Activated CD4-positive, CD25-positive, alpha-beta regulatory T cell treated with anti-CD3 and anti-CD28 coated beads, Interleukin-2, amount 50 U/mL, for 72 hours (primary cell): ENCODE measurements around the gene GPRASP1.
A peak's percentile ranks its signal among the peaks of the same experiment; 100 is the strongest.
"Not testable (repeated sequence)": the region's sequence is repeated elsewhere in the genome, so short reads cannot be mapped to it uniquely, and the experiment has no call there.

Experiments
- DNase-seq: peaks from one replicate; pipeline ENCODE4 v3.0.0; 2021

Gene GPRASP1, protein sequence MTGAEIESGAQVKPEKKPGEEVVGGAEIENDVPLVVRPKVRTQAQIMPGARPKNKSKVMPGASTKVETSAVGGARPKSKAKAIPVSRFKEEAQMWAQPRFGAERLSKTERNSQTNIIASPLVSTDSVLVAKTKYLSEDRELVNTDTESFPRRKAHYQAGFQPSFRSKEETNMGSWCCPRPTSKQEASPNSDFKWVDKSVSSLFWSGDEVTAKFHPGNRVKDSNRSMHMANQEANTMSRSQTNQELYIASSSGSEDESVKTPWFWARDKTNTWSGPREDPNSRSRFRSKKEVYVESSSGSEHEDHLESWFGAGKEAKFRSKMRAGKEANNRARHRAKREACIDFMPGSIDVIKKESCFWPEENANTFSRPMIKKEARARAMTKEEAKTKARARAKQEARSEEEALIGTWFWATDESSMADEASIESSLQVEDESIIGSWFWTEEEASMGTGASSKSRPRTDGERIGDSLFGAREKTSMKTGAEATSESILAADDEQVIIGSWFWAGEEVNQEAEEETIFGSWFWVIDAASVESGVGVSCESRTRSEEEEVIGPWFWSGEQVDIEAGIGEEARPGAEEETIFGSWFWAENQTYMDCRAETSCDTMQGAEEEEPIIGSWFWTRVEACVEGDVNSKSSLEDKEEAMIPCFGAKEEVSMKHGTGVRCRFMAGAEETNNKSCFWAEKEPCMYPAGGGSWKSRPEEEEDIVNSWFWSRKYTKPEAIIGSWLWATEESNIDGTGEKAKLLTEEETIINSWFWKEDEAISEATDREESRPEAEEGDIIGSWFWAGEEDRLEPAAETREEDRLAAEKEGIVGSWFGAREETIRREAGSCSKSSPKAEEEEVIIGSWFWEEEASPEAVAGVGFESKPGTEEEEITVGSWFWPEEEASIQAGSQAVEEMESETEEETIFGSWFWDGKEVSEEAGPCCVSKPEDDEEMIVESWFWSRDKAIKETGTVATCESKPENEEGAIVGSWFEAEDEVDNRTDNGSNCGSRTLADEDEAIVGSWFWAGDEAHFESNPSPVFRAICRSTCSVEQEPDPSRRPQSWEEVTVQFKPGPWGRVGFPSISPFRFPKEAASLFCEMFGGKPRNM (N-terminal part only)

DNA sequence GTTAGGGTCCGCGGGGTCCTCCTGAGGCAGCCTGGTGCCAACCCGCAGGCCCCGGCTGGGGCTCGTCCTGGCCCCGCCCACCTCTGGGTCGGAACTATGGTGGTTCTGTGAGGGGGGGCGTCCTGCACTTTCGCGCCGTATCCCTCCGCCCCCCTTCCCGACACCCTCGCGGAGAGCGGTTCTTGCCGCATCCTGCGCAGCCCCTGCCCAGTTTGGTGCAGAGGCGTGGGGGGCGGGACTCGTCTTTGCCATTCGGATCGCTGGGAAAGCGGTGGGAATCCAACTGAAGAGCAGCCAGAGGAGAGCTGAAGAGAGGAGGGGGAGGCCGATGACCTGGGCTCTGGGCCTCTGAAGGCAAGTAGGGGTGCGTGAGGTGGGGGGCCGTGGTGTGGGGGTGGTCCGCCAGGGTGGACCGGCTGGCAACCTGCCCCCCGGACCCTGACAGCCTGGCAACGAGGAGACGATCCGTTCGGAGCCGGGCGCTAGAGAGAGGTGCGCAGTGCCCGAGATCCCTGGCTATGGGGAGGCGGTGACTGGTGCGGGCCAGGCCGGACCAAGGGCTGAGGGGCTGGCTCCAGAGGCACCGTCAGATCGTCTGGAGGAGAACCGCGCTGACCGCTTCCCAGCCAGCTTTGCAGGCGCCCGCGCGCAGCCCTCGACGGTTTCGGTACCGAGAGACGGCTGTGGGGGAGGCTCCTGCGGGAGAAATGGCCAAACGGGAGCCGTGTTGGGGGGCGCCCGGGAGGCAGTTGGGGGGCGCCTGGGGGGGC is at the start of gene GPRASP1:
Gene GPRASP1 (plus strand): TSS at position 242 of the 770 bp plus-strand sequence. CDS start 2,431 bp downstream, outside the sequence.
- peak; percentile 46 for DNase-seq

DNA sequence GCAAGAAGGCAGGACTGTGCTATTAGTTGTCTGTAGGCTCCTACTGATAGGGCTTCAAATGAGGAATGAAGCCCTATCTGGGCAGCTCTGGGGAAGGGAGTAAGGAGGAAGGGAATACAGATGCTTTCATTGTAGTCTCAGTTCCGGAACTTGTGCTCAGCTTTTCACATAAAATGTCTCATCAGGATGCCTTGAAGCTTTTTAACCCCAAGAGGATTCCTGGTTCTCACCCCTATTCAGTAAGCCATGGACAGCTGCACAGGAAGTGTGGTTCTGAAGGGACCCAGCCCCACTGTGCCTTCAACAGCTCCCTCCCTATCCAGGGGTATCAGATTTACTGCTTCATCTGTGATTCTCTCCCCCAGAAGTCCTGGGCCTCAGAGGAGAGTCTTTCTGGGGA is 47.0 kb upstream of the GPRASP1 start:
- no peak for DNase-seq

DNA sequence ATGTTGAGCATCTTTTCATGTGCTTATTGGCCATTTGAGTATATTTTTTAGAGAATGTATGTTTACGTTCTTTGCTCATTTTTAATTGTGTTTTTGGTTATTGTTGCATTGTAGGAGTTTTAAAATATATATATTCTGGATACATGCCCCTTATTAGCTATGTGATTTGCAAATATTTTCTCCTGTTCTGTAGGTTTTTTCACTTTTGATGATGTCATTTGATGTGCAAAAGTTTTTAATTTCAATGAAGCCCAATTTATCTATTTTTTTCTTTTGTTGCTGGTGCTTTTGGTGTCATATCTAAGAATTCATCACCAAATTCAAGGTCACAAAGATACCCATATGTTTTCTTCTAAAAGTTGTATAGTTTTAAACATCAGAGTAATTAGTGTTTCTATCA is 45.2 kb upstream of the GPRASP1 start:
- DNase-seq: no peak

DNA sequence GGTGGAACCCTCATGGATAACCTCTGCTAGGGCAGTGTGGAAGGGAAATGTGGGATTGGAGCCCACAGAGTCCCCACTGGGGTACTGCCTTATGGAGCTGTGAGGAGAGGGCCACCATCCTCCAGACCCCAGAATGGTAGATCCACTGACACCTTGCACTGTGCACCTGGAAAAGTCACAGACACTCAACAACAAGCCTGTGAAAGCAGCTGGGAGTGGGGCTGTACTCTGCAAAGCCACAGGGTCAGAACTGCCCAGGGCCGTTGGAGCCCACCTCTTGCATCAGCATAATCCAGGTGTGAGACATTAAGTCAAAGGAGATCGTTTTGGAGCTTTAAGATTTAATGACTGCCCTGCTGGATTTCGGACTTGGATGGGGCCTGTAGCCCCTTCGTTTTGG is 40.4 kb upstream of the GPRASP1 start:
- DNase-seq: no peak

DNA sequence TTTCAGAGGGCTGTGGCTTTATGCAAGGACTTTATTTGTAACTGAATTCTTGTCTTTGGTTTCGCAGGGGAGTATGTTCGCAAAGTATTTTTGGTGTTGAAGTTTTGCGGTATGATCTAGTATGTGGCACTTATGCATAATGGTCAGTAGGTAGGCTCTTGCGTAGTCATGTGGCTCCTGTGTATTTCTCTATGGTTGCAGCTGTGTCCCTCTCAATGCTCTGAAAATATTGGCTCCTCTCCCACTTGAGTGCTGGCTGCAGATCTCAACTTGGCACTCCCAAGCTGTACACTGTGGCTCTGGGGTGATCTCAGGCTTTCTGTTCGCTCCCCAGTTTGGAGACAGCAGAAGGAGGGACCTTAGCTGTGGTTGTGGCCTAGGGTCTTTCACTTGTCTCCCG is 27.2 kb upstream of the GPRASP1 start:
- DNase-seq: no peak

DNA sequence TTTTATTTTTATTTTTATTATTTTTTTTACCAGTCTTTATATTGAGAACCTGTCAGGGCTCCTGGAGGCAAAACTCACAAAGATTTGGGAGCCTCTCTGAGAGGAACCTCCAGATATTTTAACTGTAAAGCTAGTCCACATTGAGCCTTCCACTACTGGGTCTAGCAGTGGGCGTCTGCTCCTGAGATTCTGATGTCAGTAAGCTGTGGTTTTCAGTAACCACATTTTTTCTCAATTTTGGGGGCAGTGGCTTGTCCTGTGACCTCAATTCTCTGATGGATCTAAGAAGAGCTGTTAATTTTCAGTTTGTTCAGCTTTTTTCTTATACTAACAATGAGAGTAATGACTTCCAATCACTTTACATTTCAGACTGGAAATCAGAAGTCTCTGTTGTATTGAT is 23.6 kb upstream of the GPRASP1 start:
- DNase-seq: no peak

DNA sequence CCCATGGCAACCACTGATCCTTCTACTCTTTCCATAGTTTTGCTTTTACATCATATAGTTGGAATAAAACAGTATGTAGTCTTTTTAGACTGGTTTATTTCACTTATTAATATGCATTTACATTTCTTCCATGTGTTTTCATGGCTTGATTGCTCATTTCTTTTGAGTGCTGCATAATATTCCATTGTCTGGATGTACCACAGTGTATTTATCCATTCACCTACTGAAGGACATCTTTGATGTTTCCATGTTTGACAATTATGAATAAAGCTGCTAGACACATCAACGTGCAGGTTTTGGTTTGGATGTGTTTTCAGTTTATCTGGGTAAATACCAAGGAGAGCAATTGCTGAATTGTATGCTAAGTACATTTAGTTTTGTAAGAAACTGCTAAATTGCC is 13.7 kb upstream of the GPRASP1 start:
- DNase-seq: no peak

DNA sequence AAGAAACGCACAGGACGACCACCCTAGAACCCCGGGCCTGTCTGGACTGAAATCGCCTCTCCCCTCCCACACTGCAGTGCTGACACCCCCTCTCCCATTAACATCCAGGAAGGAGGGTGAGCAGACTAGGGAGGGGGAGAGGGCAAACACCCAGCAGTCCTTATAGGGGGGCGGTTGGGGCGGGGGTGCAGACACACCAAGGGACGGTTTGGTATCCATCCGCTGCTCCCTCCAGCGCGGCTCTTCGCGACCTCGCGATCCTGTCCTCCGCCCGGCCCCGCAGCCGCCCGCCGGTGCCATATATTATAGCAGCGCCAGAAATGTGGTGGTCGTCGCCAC is 411 bp upstream of the GPRASP1 start:
- no peak for DNase-seq

DNA sequence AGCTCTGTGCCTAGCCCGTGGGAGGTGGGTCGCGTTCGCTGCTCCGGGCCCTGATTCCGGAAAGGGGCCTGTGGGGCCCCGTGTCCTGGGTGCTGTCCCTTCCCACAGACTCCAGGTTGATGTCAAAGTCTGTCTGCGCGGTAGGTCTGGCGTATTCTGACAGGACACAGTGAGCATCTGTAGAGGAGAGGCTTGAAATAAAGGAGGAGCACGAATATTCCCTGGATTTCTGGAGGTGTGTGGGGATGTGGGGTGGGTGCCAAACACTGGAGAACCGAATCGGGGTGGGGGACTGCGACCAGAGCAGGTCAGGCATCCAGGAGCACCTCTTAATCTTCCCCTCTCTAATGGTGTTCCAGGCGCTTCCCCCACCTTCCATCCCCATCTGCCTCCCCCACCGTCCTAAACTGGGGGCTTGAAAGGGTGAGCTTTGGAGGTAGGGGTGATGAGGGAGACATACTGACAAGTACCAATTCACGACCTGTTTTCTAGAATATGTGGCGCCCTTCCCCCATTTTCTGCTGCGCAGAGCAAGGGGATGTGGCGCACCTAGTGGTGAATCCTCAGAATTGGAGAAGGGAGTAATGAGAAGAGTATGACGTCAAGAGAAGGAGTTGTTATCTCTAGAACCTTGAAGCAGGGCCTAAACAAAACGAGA is 877 bp downstream of the GPRASP1 start:
- DNase-seq: peak; percentile 34

DNA sequence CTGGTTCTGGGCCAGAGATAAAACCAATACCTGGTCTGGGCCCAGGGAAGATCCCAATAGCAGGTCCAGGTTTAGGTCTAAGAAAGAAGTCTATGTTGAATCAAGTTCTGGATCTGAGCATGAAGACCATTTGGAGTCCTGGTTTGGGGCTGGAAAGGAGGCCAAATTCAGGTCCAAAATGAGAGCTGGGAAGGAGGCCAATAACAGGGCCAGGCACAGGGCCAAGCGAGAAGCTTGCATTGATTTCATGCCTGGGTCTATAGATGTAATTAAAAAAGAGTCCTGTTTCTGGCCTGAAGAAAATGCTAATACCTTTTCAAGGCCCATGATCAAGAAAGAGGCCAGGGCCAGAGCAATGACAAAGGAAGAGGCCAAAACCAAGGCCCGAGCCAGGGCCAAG is 3.4 kb downstream of the GPRASP1 start:
- DNase-seq: no peak

DNA sequence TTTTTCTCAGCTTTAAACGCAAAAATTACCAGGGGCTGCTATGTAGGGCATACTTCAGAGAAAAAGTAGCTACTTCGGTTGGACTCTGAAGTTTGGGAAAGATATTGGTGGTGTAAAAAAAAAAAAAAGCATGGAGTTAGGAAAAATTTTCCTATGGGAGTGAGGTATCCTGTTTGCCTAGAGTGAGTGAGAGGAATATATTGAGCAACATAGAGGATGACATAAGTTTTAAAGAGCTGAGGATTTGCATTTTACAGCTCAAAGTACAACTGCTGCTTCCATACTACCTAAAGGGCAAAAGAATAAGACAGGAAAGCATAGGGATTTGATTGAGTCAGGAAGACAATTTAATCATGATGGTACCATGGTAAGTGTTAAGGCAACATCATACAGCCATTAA is 7.3 kb downstream of the GPRASP1 start:
- DNase-seq: no peak

DNA sequence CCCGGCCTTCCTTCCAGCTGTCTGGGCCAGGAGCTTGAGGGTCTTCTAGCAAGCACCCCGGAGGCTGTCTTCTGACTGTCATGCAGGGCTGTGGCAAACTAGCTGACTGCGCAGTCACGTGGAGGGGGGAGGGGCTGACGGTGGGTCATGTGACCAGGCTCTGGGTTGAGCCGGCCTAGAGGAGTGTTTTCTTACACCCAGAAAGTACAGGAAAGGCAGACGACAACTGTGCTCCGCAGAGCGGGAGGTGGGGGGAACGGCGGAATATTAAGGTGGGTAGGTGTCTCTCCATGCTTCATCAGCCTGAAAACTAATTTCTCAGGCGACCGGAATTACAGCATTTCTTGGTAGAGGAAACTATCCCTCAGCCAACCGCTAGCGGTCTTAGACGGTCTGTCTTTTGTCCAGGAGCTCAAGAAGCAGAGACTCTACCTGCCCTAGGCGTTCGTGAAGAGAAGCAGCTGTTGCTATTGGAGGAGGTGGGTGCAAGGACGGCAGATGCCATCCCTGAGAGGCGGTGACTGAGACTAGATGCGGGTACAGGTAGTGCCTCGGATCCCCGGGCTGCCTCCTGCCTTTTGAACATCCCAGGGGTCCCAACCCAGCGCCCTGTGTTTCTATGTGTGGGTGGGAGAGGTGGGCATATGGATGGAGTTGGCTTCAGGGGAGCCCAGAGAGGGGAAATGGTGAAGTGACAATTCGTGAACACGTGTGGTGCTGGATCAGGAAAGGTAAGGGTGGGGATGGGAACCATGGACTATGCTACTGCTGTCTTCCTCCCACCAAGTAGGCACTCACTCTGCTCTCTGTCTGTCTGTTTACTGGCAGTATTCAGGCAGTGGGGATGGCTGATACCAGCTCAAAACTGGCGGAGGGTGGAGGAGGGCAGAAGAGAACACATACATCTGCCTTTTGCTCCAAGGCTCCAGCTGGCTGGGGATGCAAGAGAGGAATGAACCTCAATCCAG is 8.8 kb downstream of the GPRASP1 start:
- DNase-seq: peak; percentile 81

DNA sequence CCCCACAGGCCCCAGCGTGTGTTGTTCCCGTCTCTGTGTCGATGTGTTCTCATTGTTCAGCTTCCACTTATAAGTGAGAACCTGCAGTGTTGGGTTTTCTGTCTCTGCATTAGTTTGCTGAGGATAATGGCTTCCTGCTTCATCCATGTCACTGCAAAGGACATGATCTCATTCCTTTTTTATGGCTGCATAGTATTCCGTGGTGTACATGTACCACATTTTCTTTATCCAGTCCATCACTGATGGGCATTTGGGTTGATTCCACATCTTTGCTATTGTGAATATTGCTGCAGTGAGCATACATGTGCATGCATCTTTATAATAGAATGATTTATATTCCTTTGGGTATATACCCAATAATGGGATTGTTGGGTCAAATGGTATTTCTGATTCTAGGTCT is 12.5 kb downstream of the GPRASP1 start:
- DNase-seq: not testable (repeated sequence)

DNA sequence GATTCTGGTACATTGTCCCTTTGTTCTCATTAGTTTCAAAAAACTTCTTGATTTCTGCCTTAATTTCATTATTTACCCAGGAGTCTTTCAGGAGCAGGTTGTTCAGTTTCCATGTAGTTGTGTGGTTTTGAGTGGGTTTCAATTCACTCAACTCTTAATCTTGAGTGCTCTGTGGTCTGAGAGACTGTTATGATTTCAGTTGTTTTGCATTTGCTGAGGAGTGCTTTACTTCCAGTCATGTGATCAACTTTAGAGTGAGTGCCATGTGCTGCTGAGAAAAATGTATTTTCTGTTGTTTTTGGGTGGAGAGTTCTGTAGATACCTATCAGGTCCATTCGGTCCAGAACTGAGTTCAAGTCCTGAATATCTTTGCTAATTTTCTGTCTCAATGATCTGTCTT is 15.8 kb downstream of the GPRASP1 start:
- DNase-seq: not testable (repeated sequence)

DNA sequence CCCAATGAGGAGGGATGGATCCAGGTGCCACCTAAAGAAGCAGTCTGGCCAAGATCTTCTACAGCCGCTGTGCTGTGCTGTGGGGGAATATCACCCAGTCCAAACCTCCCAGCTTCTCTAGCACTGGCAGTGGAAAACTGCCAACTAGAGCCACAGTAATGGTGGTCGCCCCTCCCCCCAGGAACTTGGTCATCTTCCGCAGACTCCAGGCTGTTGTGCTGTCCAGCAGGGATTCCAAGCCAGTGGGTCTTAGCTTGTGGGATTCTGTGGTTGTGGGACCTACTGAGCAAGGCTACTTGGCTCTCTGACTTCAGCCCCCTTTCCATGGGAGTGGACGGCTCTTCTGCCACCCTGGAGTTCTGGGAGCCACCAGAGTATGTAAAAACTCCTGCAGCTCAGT is 18.2 kb downstream of the GPRASP1 start:
- no peak for DNase-seq

DNA sequence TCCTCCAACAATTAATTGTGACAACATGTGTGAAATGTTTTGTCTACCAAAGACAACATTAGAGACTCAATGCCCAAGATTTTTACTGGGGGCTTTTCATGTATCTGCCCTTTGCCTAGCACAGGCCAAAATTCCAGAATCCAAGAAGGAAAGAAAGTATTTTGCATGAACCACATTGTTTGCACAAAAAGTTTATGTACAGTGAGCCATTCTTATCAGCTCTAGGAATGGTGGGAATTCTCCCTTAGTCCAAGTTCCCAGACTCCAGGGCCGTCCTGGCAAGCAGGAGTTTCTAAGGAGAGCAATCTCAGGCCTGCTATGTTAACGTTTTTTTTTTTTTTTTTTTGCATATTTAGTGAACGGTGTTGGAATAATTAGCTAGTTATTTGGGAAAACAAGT is 21.6 kb downstream of the GPRASP1 start:
- no peak for DNase-seq

DNA sequence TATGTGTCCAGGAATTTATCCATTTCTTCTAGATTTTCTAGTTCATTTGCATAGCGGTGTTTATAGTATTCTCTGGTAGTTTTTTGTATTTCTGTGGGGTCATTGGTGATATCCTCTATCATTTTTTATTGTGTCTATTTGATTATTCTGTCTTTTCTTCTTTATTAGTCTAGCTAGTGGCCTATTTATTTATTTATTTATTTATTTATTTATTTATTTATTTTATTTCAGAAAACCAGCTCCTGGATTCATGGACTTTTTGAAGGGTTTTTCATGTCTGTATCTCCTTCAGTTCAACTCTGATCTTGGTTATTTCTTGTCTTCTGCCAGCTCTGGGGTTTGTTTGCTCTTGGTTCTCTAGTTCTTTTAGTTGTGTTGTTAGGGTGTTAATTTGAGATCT is 26.2 kb downstream of the GPRASP1 start:
- not testable (repeated sequence) for DNase-seq

DNA sequence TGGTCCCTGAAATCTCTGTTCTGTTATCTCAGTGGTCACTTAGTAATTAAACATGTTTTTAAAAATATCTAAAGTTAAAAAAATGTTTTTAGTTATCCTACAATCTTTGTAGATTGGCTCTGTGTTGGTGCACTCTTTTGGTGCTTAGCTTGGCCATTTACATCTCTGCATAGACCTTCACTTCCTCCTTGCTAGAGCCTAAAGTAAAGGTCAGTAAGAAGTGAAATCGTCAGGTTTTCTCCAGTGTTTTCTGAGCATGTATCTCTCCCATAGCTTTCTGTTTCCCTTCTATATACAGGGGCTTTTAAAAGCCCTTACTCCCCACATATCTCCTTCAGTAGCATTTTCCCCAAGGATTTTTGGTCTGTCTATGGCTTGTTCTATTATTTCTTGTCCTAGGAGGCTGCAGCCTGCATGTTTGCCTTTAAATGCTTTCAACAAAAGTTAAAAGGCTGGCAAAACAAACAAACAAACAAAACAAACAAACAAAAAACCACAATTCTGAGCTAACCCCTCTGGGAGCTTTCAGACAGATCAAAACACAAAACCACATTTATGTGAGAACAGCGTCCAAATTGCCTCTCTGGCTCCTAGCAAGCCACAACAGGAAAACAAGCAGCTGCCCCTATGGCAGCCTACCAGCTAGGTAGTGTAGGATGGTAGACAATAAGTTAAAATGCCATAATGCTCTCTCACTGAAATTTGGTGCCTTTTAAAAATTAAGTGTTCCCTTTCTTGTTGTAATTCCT is 33.7 kb downstream of the GPRASP1 start:
- no peak for DNase-seq

DNA sequence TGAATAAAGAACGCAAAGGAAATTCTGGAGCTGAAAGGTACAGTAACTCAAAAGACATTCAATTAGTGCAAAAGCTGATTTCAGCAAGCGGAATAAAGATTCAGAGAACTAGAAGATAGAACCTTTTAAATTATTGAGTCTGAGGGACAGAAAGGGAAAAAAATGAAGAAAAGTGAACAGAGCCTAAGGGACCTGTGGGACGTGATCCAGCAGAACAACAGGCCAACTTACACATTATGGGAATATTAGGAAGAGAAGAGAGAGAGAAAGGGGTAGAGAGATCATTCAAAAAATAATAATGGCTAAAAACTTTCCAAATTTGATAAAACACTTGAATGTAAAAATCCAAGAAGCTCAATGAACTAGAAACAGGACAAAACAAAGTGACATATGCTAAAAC is 43.5 kb downstream of the GPRASP1 start:
- DNase-seq: no peak

DNA sequence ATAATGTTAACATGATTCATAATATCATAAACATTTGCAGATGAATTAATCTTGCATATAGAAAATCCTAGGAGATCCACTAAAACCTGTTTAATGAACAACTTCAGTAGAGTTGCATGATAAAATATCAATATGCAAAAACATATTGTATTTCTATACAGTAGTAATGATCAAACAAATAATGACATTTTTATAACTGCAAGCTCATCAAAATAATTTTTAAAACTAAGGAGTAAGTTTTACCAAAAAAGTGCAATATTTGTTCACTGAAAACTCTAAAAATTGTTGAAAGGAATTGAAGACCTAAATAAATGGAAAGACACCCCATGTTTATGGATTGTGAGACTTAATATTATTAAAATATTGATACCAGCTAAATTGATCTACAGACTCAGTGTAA is 45.0 kb downstream of the GPRASP1 start:
- DNase-seq: no peak
